Adipose tissue (tissue), 3 donors: ENCODE data around the gene CFAP65. TPM values are rescaled to one million over a fixed set of nuclear protein-coding genes. Genes with fewer than 3 reads are reported as not detected.

ENCODE experiments used
- H3K27ac ChIP-seq: one replicate; pipeline ENCODE4 v1.5.1; 2013; ENCODE audit warnings: low read depth, low read length
- WGBS, 3 donors: extraction: QIAGEN DNeasy Blood & Tissue Kit; methylation state at CpG; one replicate each; pipeline ENCODE4 v1.1.7; 2013; 5-methylcytosine and 5-hydroxymethylcytosine counted together
- polyA plus RNA-seq, 3 donors: library from polyadenylated mRNA; stranded (reverse); fragments of 200-250 nt; gene quantifications; one replicate each; pipeline ENCODE4 v1.2.3, GENCODE V29; 2013
- donor health status: healthy with polysubstance abuse.
- donor health status: Bipolar disorder and iron deficiency.
- donor health status: healthy.

Gene CFAP65
- polyA plus RNA-seq, 3 donors: 0.03 to 0.04 TPM; not detected in 1

- 43 to 51% (median 49%) methylated on average over 10 of the region's 10 CpGs for WGBS, 3 donors
- H3K27ac ChIP-seq: no peak overlapping the region
Measured at GRCh38 chr2:218999021-218999880, 42.1 kb downstream of the CFAP65 start.

- no peak overlapping the region for H3K27ac ChIP-seq
- WGBS, 3 donors: 27 to 69% (median 60%) methylated on average over 12 of the region's 12 CpGs
Measured at GRCh38 chr2:218998414-218999002, 42.8 kb downstream of the CFAP65 start.

- WGBS, 3 donors: 23 to 38% (median 24%) methylated on average over 2 of the region's 2 CpGs
- no peak overlapping the region for H3K27ac ChIP-seq
Measured at GRCh38 chr2:218997731-218998130, 43.6 kb downstream of the CFAP65 start.

GRCh38 chr2:218996937-218997336 lies 44.4 kb downstream of the CFAP65 start:
- no peak overlapping the region for H3K27ac ChIP-seq
- 20 to 48% (median 42%) methylated on average over 4 of the region's 4 CpGs for WGBS, 3 donors

GRCh38 chr2:218995972-218996711 lies 45.2 kb downstream of the CFAP65 start:
- WGBS, 3 donors: 4 to 5% (median 5%) methylated on average over 43 of the region's 43 CpGs
- no peak overlapping the region for H3K27ac ChIP-seq

- H3K27ac ChIP-seq: no peak overlapping the region
- WGBS, 3 donors: 17 to 25% (median 22%) methylated on average over 8 of the region's 8 CpGs
Measured at GRCh38 chr2:218995561-218995960, 45.8 kb downstream of the CFAP65 start.

- 1 to 2% (median 1%) methylated on average over 70 to 88 of the region's 88 CpGs for WGBS, 3 donors
- no peak within 1 kb of the TSS for H3K27ac ChIP-seq
Measured at GRCh38 chr2:218993345-218994315, 47.7 kb downstream of the CFAP65 start, which contains the start of gene CRYBA2. Gene CRYBA2, minus strand, starts transcription at chr2:218993422. Its CDS starts 246 bp downstream, at chr2:218993176.

- no peak overlapping the region for H3K27ac ChIP-seq
- WGBS, 3 donors: 2 to 3% (median 2%) methylated on average over 31 to 44 of the region's 44 CpGs
Measured at GRCh38 chr2:218992703-218993344, 48.5 kb downstream of the CFAP65 start.

GRCh38 chr2:218992196-218992595 lies 49.1 kb downstream of the CFAP65 start:
- no peak overlapping the region for H3K27ac ChIP-seq
- 8 to 17% (median 11%) methylated on average over 6 to 7 of the region's 7 CpGs for WGBS, 3 donors

- WGBS, 3 donors: 6 to 21% (median 11%) methylated on average over 13 of the region's 13 CpGs
Measured at GRCh38 chr2:218991674-218992168, 49.6 kb downstream of the CFAP65 start.

GRCh38 chr2:218990612-218991011 lies 50.7 kb downstream of the CFAP65 start:
- no peak overlapping the region for H3K27ac ChIP-seq
- WGBS, 3 donors: 12 to 19% (median 12%) methylated on average over 6 of the region's 6 CpGs

More at GRCh38 chr2:218991674-218992168, 49.6 kb downstream of the CFAP65 start:
- no peak overlapping the region for H3K27ac ChIP-seq

GRCh38 chr2:218990052-218990451 lies 51.3 kb downstream of the CFAP65 start:
- 16 to 21% (median 20%) methylated on average over 9 of the region's 9 CpGs for WGBS, 3 donors
- H3K27ac ChIP-seq: no peak overlapping the region

GRCh38 chr2:218988650-218989049 lies 52.7 kb downstream of the CFAP65 start:
- H3K27ac ChIP-seq: no peak overlapping the region
- 43 to 58% (median 50%) methylated on average over 2 of the region's 2 CpGs for WGBS, 3 donors

- H3K27ac ChIP-seq: no peak overlapping the region
- WGBS, 3 donors: 42 to 47% (median 45%) methylated on average over 3 of the region's 3 CpGs
Measured at GRCh38 chr2:218988164-218988563, 53.2 kb downstream of the CFAP65 start.

- 37 to 57% (median 50%) methylated on average over 4 of the region's 4 CpGs for WGBS, 3 donors
Measured at GRCh38 chr2:218986148-218986761, 55.1 kb downstream of the CFAP65 start.

GRCh38 chr2:218985325-218986091 lies 55.8 kb downstream of the CFAP65 start:
- WGBS, 3 donors: 3 to 8% (median 4%) methylated on average over 35 to 49 of the region's 49 CpGs
- H3K27ac ChIP-seq: no peak overlapping the region

More at GRCh38 chr2:218986148-218986761, 55.1 kb downstream of the CFAP65 start:
- no peak overlapping the region for H3K27ac ChIP-seq
